ENCODE results near the gene MADD. TPM values are rescaled to one million over a fixed set of nuclear protein-coding genes. Genes with fewer than 3 reads are reported as not detected.

The MADD gene
- total and polyA plus RNA-seq, 2 donors (not counting 1 experiment from before 2014, with no cell fraction given): 7.0 to 15.4 TPM

GRCh38 chr11:47295385-47295784, 25.5 kb downstream of the MADD start:
- Histone ChIP-seq H4K20me1 (ENCODE audit: control insufficient read depth, extremely low read depth, insufficient read depth, low read length) (no peaks in the 10 kb centered on the region), H3K27ac (ENCODE audit: insufficient read depth, low read length) (no peak overlapping the region), H3K36me3 (ENCODE audit: control insufficient read depth, insufficient read depth, low read length) (peaks cover 4% of the 10 kb centered on the region), H3K9ac (ENCODE audit: insufficient read depth, low read length) (no peak overlapping the region), H3K4me1 (ENCODE audit: control insufficient read depth, extremely low read depth, insufficient read depth, low read length) (no peaks in the 10 kb centered on the region), H3K4me3 (replicated peaks in 1 of 4; ENCODE audit: control extremely low read depth in 1 of 4, insufficient read depth in 1 of 4, low read depth in 3 of 4, low read length in 4 of 4) (no peak overlapping the region), H3K27me3 (ENCODE audit: control insufficient read depth, insufficient read depth, low read length) (no peaks in the 10 kb centered on the region), H3K4me2 (ENCODE audit: extremely low read depth, insufficient read depth, low read length) (no peak overlapping the region), H3K9me3 (ENCODE audit: control insufficient read depth, insufficient read depth, low read depth, low read length) (no peaks in the 10 kb centered on the region), H3K79me2 (ENCODE audit: control insufficient read depth, insufficient read depth, low read length) (no peaks in the 10 kb centered on the region), H2AFZ (ENCODE audit: low read length) (no peak overlapping the region)
- no peak for TF ChIP-seq EZH2 (IDR thresholded peaks at IDR 0.05; ENCODE audit: low read length, missing control alignments)
- TF ChIP-seq, protein P1, sequence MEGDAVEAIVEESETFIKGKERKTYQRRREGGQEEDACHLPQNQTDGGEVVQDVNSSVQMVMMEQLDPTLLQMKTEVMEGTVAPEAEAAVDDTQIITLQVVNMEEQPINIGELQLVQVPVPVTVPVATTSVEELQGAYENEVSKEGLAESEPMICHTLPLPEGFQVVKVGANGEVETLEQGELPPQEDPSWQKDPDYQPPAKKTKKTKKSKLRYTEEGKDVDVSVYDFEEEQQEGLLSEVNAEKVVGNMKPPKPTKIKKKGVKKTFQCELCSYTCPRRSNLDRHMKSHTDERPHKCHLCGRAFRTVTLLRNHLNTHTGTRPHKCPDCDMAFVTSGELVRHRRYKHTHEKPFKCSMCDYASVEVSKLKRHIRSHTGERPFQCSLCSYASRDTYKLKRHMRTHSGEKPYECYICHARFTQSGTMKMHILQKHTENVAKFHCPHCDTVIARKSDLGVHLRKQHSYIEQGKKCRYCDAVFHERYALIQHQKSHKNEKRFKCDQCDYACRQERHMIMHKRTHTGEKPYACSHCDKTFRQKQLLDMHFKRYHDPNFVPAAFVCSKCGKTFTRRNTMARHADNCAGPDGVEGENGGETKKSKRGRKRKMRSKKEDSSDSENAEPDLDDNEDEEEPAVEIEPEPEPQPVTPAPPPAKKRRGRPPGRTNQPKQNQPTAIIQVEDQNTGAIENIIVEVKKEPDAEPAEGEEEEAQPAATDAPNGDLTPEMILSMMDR (conservative IDR thresholded peaks at IDR 0.05 in 1 of 2, IDR thresholded peaks at IDR 0.05 in 1 of 2; ENCODE audit: low read depth in 1 of 2, low read length in 2 of 2): no peak
- DNase-seq (ENCODE audit: low read depth in 2 of 2): no peak

DNA sequence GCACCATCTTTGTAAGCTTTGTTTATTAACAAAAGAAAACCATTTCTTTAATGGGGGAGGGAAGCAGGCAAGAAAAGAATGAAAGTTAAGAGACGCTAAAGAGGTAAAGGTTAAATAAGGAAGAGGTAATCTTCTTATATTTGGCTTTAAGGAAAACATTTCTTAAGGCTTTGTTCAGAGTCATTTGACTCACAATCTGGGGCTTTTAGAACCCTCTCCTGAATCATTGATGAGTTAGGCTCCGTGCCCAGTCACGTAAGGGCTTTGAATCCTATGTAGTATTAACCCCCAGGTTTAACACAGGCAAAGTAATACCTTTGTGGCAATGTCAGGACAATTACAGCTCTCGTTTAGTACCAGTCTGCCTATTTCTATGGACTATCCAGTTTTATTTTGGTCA, 26.1 kb downstream of the MADD start:
- Histone ChIP-seq H3K79me2 (ENCODE audit: control insufficient read depth, insufficient read depth, low read length) (no peaks in the 10 kb centered on the region), H3K27ac (ENCODE audit: insufficient read depth, low read length) (no peak overlapping the region), H3K27me3 (ENCODE audit: control insufficient read depth, insufficient read depth, low read length) (no peaks in the 10 kb centered on the region), H2AFZ (ENCODE audit: low read length) (no peak overlapping the region), H3K4me2 (ENCODE audit: extremely low read depth, insufficient read depth, low read length) (no peak overlapping the region), H3K4me1 (ENCODE audit: control insufficient read depth, extremely low read depth, insufficient read depth, low read length) (no peaks in the 10 kb centered on the region), H3K9ac (ENCODE audit: insufficient read depth, low read length) (no peak overlapping the region), H3K4me3 (replicated peaks in 1 of 4; ENCODE audit: control extremely low read depth in 1 of 4, insufficient read depth in 1 of 4, low read depth in 3 of 4, low read length in 4 of 4) (no peak overlapping the region), H3K36me3 (ENCODE audit: control insufficient read depth, insufficient read depth, low read length) (peaks cover 4% of the 10 kb centered on the region), H3K9me3 (ENCODE audit: control insufficient read depth, insufficient read depth, low read depth, low read length) (no peaks in the 10 kb centered on the region), H4K20me1 (ENCODE audit: control insufficient read depth, extremely low read depth, insufficient read depth, low read length) (no peaks in the 10 kb centered on the region)
- DNase-seq (ENCODE audit: low read depth in 2 of 2): peak in 1 of 2 donors; percentile 18
- TF ChIP-seq, protein P1 (conservative IDR thresholded peaks at IDR 0.05 in 1 of 2, IDR thresholded peaks at IDR 0.05 in 1 of 2; ENCODE audit: low read depth in 1 of 2, low read length in 2 of 2): no peak
- TF ChIP-seq EZH2 (IDR thresholded peaks at IDR 0.05; ENCODE audit: low read length, missing control alignments): no peak

GRCh38 chr11:47299078-47299477, 29.1 kb downstream of the MADD start:
- TF ChIP-seq, protein P1 (conservative IDR thresholded peaks at IDR 0.05 in 1 of 2, IDR thresholded peaks at IDR 0.05 in 1 of 2; ENCODE audit: low read depth in 1 of 2, low read length in 2 of 2): no peak
- TF ChIP-seq EZH2 (IDR thresholded peaks at IDR 0.05; ENCODE audit: low read length, missing control alignments): no peak
- H3K4me3 ChIP-seq (replicated peaks in 1 of 4; ENCODE audit: control extremely low read depth in 1 of 4, insufficient read depth in 1 of 4, low read depth in 3 of 4, low read length in 4 of 4): no peak overlapping the region
- H3K36me3 ChIP-seq (ENCODE audit: control insufficient read depth, insufficient read depth, low read length): peaks cover 4% of the 10 kb centered on the region

More at GRCh38 chr11:47299078-47299477, 29.1 kb downstream of the MADD start:
- no peak overlapping the region for H2AFZ ChIP-seq (ENCODE audit: low read length)
- no peak for DNase-seq (ENCODE audit: low read depth in 2 of 2)
- H3K4me2 ChIP-seq (ENCODE audit: extremely low read depth, insufficient read depth, low read length): no peak overlapping the region
- H3K9ac ChIP-seq (ENCODE audit: insufficient read depth, low read length): no peak overlapping the region
- no peaks in the 10 kb centered on the region for H3K79me2 ChIP-seq (ENCODE audit: control insufficient read depth, insufficient read depth, low read length)
- H3K27ac ChIP-seq (ENCODE audit: insufficient read depth, low read length): no peak overlapping the region
- H3K4me1 ChIP-seq (ENCODE audit: control insufficient read depth, extremely low read depth, insufficient read depth, low read length): no peaks in the 10 kb centered on the region
- H4K20me1 ChIP-seq (ENCODE audit: control insufficient read depth, extremely low read depth, insufficient read depth, low read length): no peaks in the 10 kb centered on the region
- no peaks in the 10 kb centered on the region for H3K27me3 ChIP-seq (ENCODE audit: control insufficient read depth, insufficient read depth, low read length)
- no peaks in the 10 kb centered on the region for H3K9me3 ChIP-seq (ENCODE audit: control insufficient read depth, insufficient read depth, low read depth, low read length)
